Prostate gland (tissue), 2 donors: Measurements from ENCODE around the gene ABL2. TPM values are rescaled to one million over a fixed set of nuclear protein-coding genes. Genes with fewer than 3 reads are reported as not detected.
A peak's percentile ranks its signal among the peaks of the same experiment; 100 is the strongest.

Experiments
- DNase-seq: peaks from one replicate; pipeline ENCODE4 v3.0.0-alpha.2; 2019; ENCODE audit warnings: low spot score
- H3K27ac ChIP-seq, 2 donors: fragments of 200-600 bp; sonication (generic); 2 replicates each; pipeline ENCODE4 v1.5.1; 2017 to 2019
- H3K27me3 ChIP-seq: fragments of 200-600 bp; sonication (generic); replicated peaks from 2 replicates; pipeline ENCODE4 v1.5.1; 2019; ENCODE audit not compliant: insufficient read depth
- H3K36me3 ChIP-seq, 2 donors: fragments of 200-600 bp; sonication (generic); 1 replicate in 1 of 2; 2 replicates in 1 of 2; pipeline versions ENCODE4 v1.5.1 to v1.8.1; 2017 to 2019
- H3K4me1 ChIP-seq: fragments of 200-600 bp; sonication (generic); replicated peaks from 2 replicates; pipeline ENCODE4 v1.5.1; 2019
- H3K4me3 ChIP-seq, 2 donors: fragments of 200-600 bp; sonication (generic); 2 replicates each; pipeline ENCODE4 v1.5.1; 2017 to 2019
- H3K9me3 ChIP-seq: fragments of 200-600 bp; sonication (generic); 2 replicates; pipeline ENCODE4 v1.5.1; 2017
- POLR2A ChIP-seq: fragments of 450-650 bp; IDR thresholded peaks from one replicate; pipeline ENCODE4 v1.6.1; 2016; ENCODE audit warnings: antibody characterized with exemption, mild to moderate bottlenecking
- POLR2AphosphoS5 ChIP-seq: sonication (generic); formaldehyde crosslinking; IDR thresholded peaks from one replicate; pipeline ENCODE4 v1.6.1; 2017; ENCODE audit warnings: antibody characterized with exemption
- WGBS: methylation state at CpG from one replicate; pipeline ENCODE4 v1.1.5; 2018; 5-methylcytosine and 5-hydroxymethylcytosine counted together
- intact Hi-C: fragments of 100-400 bp; cut with DNase I; formaldehyde crosslinking; loops from one replicate; pipeline ENCODE4 v1.14.2; 2022
- total RNA-seq, 2 donors: library from RNA; depleted of rRNA; stranded (reverse); fragments of >200 nt; gene quantifications; one replicate each; pipeline ENCODE4 v1.1.0, GENCODE V29; 2016
- TF ChIP-seq, protein P1 (sequence below), 4 experiments: fragments of 200-600 bp in 2 of 4; fragments of 450-650 bp in 2 of 4; sonication (generic) in 2 of 4; IDR thresholded peaks; 1 replicate in 3 of 4; 2 replicates in 1 of 4; pipeline ENCODE4 v1.5.1; 2016 to 2019; ENCODE audit warnings: antibody characterized with exemption in 4 of 4, mild to moderate bottlenecking in 2 of 4, moderate library complexity in 2 of 4

The ABL2 gene
- total RNA-seq, 2 donors from 2014 or later = 12.1 to 18.4 TPM

DNA sequence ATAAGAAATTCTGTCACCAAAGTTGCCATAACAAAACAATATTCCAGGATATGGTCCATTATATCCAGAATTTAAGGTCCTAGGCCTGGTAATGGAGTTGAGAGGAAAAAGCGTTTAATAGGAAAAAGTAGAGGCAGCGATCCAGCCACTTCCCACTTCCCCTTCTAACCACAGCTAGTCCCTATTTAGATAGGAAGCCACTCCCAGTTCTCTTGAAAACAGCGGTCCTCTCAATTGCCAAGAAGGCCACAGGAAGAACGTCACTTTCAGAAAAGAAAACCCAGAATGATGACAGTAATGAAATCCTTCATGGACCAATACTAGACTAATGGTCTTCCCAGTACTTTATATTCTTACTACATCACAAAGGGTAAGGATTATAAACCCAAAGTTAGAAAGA, 38.6 kb downstream of the ABL2 start:
- no peak for DNase-seq

DNA sequence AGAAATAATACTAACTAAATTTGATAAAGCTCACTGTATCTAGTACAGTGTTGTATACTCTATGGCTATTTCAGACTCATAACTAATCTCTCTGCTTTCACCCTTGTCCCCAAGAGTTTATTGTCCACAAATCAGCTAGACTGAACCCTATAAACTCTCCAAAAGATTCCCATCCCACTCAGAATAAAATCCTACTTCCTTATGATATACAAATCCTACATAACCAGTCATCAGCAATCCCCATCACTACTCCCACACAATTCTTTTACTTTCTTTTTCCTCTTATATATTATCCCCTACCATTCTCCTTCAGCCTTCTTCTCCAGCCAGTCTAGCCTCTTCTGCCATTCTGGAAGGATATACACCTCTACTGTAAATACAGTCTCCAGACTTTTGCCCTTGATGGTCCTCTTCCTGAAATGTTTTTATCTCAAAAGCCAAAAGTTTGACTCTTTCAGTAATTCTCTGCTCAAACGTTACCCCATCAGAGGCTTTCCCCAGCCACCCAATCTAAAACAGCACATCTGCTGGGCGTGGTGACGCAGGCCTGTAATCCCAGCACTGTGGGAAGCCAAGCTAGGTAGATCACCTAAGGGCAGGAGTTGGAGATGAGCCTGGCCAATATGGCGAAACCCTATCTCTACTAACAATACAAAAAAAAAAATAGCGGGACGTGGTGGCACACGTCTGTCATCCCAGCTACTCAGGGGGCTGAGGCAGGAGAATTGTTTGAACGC, 41.6 kb downstream of the ABL2 start:
- TF ChIP-seq, protein P1, sequence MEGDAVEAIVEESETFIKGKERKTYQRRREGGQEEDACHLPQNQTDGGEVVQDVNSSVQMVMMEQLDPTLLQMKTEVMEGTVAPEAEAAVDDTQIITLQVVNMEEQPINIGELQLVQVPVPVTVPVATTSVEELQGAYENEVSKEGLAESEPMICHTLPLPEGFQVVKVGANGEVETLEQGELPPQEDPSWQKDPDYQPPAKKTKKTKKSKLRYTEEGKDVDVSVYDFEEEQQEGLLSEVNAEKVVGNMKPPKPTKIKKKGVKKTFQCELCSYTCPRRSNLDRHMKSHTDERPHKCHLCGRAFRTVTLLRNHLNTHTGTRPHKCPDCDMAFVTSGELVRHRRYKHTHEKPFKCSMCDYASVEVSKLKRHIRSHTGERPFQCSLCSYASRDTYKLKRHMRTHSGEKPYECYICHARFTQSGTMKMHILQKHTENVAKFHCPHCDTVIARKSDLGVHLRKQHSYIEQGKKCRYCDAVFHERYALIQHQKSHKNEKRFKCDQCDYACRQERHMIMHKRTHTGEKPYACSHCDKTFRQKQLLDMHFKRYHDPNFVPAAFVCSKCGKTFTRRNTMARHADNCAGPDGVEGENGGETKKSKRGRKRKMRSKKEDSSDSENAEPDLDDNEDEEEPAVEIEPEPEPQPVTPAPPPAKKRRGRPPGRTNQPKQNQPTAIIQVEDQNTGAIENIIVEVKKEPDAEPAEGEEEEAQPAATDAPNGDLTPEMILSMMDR (IDR thresholded peaks at IDR 0.05) = no peak
- TF ChIP-seq POLR2A (no peak), POLR2AphosphoS5 (no peak)
- Histone ChIP-seq H3K27ac (no peak overlapping the region), H3K27me3 (no peaks in the 10 kb centered on the region), H3K4me3 (no peak overlapping the region), H3K9me3 (no peaks in the 10 kb centered on the region), H3K36me3 (no peaks in the 10 kb centered on the region), H3K4me1 (no peaks in the 10 kb centered on the region)
- WGBS = 92% methylated on average over 8 of the region's 8 CpGs
- intact Hi-C loops = no loop called here
- no peak for DNase-seq

More for the DNA sequence above, 38.6 kb downstream of the ABL2 start:
- intact Hi-C loops = loop anchor here (10.0 kb wide), 1 partner anchor 106 kb away; the partner anchor contains the start of gene TOR3A
- H3K36me3 ChIP-seq = no peaks in the 10 kb centered on the region
- no peaks in the 10 kb centered on the region for H3K9me3 ChIP-seq
- H3K4me1 ChIP-seq = no peaks in the 10 kb centered on the region
- no peak overlapping the region for H3K4me3 ChIP-seq
- peak; percentile 20 for TF ChIP-seq POLR2AphosphoS5
- TF ChIP-seq, protein P1 (IDR thresholded peaks at IDR 0.05) = no peak
- H3K27ac ChIP-seq = no peak overlapping the region
- H3K27me3 ChIP-seq = no peaks in the 10 kb centered on the region
- 86% methylated on average over 4 of the region's 4 CpGs for WGBS

DNA sequence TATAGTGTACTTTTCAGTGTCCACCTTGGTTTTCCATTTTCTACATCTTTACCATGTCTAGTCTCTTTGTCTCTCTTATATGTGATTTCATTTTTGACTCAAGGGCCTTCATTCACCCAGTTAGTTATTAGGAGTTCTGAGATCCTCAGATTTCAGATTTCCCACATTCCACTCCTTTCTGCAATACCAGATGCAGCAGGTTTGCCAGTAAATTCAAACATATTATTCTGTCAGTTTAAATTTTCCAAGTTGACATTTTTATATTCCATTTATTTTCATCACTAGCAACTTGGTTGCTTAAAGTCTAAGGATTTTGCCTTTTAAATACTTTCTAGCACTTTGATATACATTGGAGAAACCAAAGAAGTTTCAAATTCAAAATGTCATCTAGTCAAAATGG, 42.4 kb downstream of the ABL2 start:
- Histone ChIP-seq H3K9me3 (no peaks in the 10 kb centered on the region), H3K27ac (no peak overlapping the region), H3K36me3 (no peaks in the 10 kb centered on the region), H3K27me3 (no peaks in the 10 kb centered on the region), H3K4me3 (no peak overlapping the region), H3K4me1 (no peaks in the 10 kb centered on the region)
- TF ChIP-seq, protein P1 (IDR thresholded peaks at IDR 0.05) = no peak
- TF ChIP-seq POLR2A = no peak
- no peak for TF ChIP-seq POLR2AphosphoS5
- DNase-seq = no peak
- intact Hi-C loops = no loop called here

DNA sequence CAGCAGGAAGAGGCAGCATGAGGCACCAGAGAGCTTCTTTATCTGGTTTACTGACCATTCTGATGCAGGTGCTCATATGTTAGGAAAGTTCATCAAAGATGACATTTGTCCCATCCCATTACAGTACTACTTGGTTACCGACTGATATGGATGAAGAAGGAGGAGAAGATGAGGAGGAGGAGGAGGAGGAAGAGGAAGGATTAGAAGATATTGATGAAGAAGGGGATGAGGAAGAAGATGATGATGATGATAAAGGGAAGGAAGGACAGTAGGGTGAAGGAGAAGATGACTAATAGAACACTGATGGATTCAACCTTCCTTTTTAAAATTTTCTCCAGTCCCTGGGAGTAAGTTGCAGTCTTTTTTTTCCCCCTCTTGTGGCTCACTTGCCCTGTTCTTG, 45.1 kb downstream of the ABL2 start:
- Histone ChIP-seq H3K9me3 (no peaks in the 10 kb centered on the region), H3K4me3 (no peak overlapping the region), H3K4me1 (no peaks in the 10 kb centered on the region), H3K27ac (no peak overlapping the region), H3K36me3 (no peaks in the 10 kb centered on the region), H3K27me3 (no peaks in the 10 kb centered on the region)
- intact Hi-C loops = no loop called here
- no peak for DNase-seq
- TF ChIP-seq POLR2A (no peak), POLR2AphosphoS5 (no peak)
- TF ChIP-seq, protein P1 (IDR thresholded peaks at IDR 0.05) = no peak
- WGBS = 93% methylated on average over 1 of the region's 1 CpG

DNA sequence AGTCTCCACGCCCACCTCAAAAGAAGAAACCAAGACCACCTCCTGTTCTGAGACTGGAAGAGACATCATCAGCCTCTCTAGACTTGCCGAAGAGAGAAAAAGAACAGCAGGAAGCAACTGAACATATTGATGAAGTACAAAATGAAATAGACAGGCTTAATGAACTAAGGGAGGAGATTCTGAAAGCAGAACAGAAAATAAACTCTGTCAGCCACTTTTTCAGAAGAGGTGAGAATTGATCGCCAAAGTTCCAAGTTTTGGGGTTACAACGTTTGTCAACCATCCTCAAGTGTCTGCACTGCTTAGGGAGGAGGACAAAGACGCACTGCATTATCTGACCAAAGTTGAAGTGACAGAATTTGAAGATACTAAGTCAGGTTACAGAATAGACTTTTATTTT, 45.6 kb downstream of the ABL2 start:
- Histone ChIP-seq H3K27me3 (no peaks in the 10 kb centered on the region), H3K9me3 (no peaks in the 10 kb centered on the region), H3K36me3 (no peaks in the 10 kb centered on the region), H3K4me3 (no peak overlapping the region), H3K4me1 (no peaks in the 10 kb centered on the region), H3K27ac (no peak overlapping the region)
- no peak for DNase-seq
- 91% methylated on average over 5 of the region's 5 CpGs for WGBS
- TF ChIP-seq POLR2AphosphoS5 = no peak
- TF ChIP-seq POLR2A = no peak
- TF ChIP-seq, protein P1 (IDR thresholded peaks at IDR 0.05) = no peak
- intact Hi-C loops = no loop called here
